H1 (cell line): Measurements from ENCODE around the gene OCRL. TPM values are rescaled to one million over a fixed set of nuclear protein-coding genes. Genes with fewer than 3 reads are reported as not detected.

Source experiments
- CTCF ChIA-PET: fragments of 300-600 bp; sonication (Branson Sonifier 250); formaldehyde crosslinking; loops from one replicate; lab custom pipeline; 2021; ENCODE audit not compliant: partially characterized antibody; lab: Charles Lee
- POLR2A ChIA-PET: fragments of 300-600 bp; sonication (Branson Sonifier 250); formaldehyde crosslinking; loops from one replicate; lab custom pipeline; 2021; ENCODE audit warnings: inconsistent platforms; ENCODE audit not compliant: partially characterized antibody; lab: Charles Lee
- DNase-seq, 2 experiments: peaks; one replicate each; pipeline versions ENCODE4 v3.0.0 to v3.0.0-alpha.2; 2010 to 2022; ENCODE audit warnings: low spot score in 2 of 2, low read depth in 1 of 2, mixed read lengths in 1 of 2
- FAIRE-seq: peaks from 2 replicates; lab custom pipeline; 2011; peaks lifted over from hg19 to GRCh38; lab: Jason Lieb, UNC
- H2AFZ ChIP-seq: 2 replicates; pipeline ENCODE4 v1.8.1; 2012; ENCODE audit warnings: low read length, inconsistent platforms
- H2AK5ac ChIP-seq: 2 replicates; pipeline ENCODE4 v1.6.1; 2013; ENCODE audit warnings: low read depth, low read length
- H2BK120ac ChIP-seq: replicated peaks from 2 replicates; pipeline ENCODE3; 2013; ENCODE audit warnings: low read depth, low read length, inconsistent platforms
- H2BK12ac ChIP-seq: 2 replicates; pipeline ENCODE4 v1.6.1; 2013; ENCODE audit warnings: low read depth, low read length
- H2BK15ac ChIP-seq: 2 replicates; pipeline ENCODE4 v1.6.1; 2013; ENCODE audit warnings: low read length
- H2BK20ac ChIP-seq: 2 replicates; pipeline ENCODE4 v1.6.1; 2013; ENCODE audit warnings: low read length
- H2BK5ac ChIP-seq: 2 replicates; pipeline ENCODE4 v1.6.1; 2013; ENCODE audit warnings: low read depth, low read length
- H3K14ac ChIP-seq: 2 replicates; pipeline ENCODE4 v1.6.1; 2013; ENCODE audit warnings: inconsistent platforms; ENCODE audit not compliant: insufficient read length
- H3K18ac ChIP-seq: 2 replicates; pipeline ENCODE4 v1.6.1; 2013; ENCODE audit warnings: low read length; ENCODE audit errors: extremely low read depth
- H3K23ac ChIP-seq: 2 replicates; pipeline ENCODE4 v1.6.1; 2013; ENCODE audit warnings: inconsistent platforms; ENCODE audit not compliant: insufficient read length
- H3K23me2 ChIP-seq: 2 replicates; pipeline ENCODE4 v1.6.1; 2013; ENCODE audit warnings: low read depth, low read length
- H3K27ac ChIP-seq: 2 replicates; pipeline ENCODE4 v1.6.1; 2011; ENCODE audit warnings: low read depth, low read length, inconsistent platforms
- H3K27me3 ChIP-seq, 4 experiments: replicated peaks in 1 of 4; 1 replicate in 1 of 4; 2 replicates in 3 of 4; pipeline versions ENCODE4 v1.6.1 to v1.8.1; 2011 to 2013; ENCODE audit warnings: low read length in 3 of 4, mild to moderate bottlenecking in 3 of 4, inconsistent platforms in 2 of 4, mixed read lengths in 2 of 4, moderate library complexity in 1 of 4; ENCODE audit not compliant: control insufficient read depth in 3 of 4, insufficient read depth in 3 of 4; ENCODE audit errors: extremely low read depth in 1 of 4
- H3K36me3 ChIP-seq, 4 experiments: 2 replicates each; pipeline versions ENCODE4 v1.6.1 to v1.8.1; 2011 to 2013; ENCODE audit warnings: mild to moderate bottlenecking in 4 of 4, low read length in 3 of 4, moderate library complexity in 2 of 4, control low read depth in 1 of 4, inconsistent platforms in 1 of 4; ENCODE audit not compliant: insufficient read depth in 4 of 4, control insufficient read depth in 2 of 4
- H3K4ac ChIP-seq: replicated peaks from 2 replicates; pipeline ENCODE3; 2013; ENCODE audit warnings: low read length, low read depth, mixed read lengths, inconsistent platforms; ENCODE audit not compliant: insufficient read length
- H3K4me1 ChIP-seq, 4 experiments: replicated peaks in 1 of 4; 1 replicate in 1 of 4; 2 replicates in 3 of 4; pipeline versions ENCODE4 v1.6.1 to v1.8.1; 2011 to 2013; ENCODE audit warnings: low read length in 3 of 4, inconsistent platforms in 2 of 4, mixed read lengths in 1 of 4; ENCODE audit not compliant: insufficient read depth in 4 of 4, control insufficient read depth in 3 of 4
- H3K4me2 ChIP-seq, 2 experiments: 2 replicates each; pipeline versions ENCODE4 v1.6.1 to v1.8.1; 2011 to 2013; ENCODE audit warnings: low read depth in 2 of 2, low read length in 2 of 2, control low read depth in 1 of 2, inconsistent platforms in 1 of 2, mild to moderate bottlenecking in 1 of 2; ENCODE audit not compliant: insufficient read depth in 1 of 2
- H3K4me3 ChIP-seq, 4 experiments: fragments of 200-600, 300-600 bp in 1 of 4; sonication (generic), shearing (Covaris generic), sonication (Bioruptor Twin) in 1 of 4; 2 replicates each; pipeline versions ENCODE4 v1.5.1 to v1.8.1; 2011 to 2016; ENCODE audit warnings: low read length in 4 of 4, low read depth in 3 of 4, control low read depth in 2 of 4, inconsistent platforms in 2 of 4, mild to moderate bottlenecking in 2 of 4, mixed read lengths in 1 of 4, moderate library complexity in 1 of 4; ENCODE audit not compliant: insufficient read depth in 2 of 4; ENCODE audit errors: extremely low read depth in 1 of 4
- H3K56ac ChIP-seq: replicated peaks from 2 replicates; pipeline ENCODE3; 2013; ENCODE audit warnings: low read depth, mild to moderate bottlenecking, mixed read lengths, low read length, inconsistent platforms; ENCODE audit not compliant: insufficient read length
- H3K79me1 ChIP-seq: 2 replicates; pipeline ENCODE4 v1.6.1; 2013; ENCODE audit warnings: low read depth, low read length, control low read depth
- H3K79me2 ChIP-seq, 2 experiments: 2 replicates each; pipeline versions ENCODE4 v1.6.1 to v1.8.1; 2012 to 2013; ENCODE audit warnings: low read length in 2 of 2, mild to moderate bottlenecking in 2 of 2, inconsistent platforms in 1 of 2; ENCODE audit not compliant: insufficient read depth in 2 of 2, control insufficient read depth in 1 of 2
- H3K9ac ChIP-seq, 4 experiments: replicated peaks in 1 of 4; 1 replicate in 1 of 4; 2 replicates in 3 of 4; pipeline versions ENCODE4 v1.6.1 to v1.8.1; 2011 to 2013; ENCODE audit warnings: low read depth in 3 of 4, low read length in 3 of 4, control low read depth in 2 of 4, mild to moderate bottlenecking in 2 of 4, moderate library complexity in 2 of 4, inconsistent platforms in 1 of 4; ENCODE audit errors: extremely low read depth in 1 of 4
- H3K9me3 ChIP-seq, 2 experiments: 2 replicates each; pipeline versions ENCODE4 v1.6.1 to v1.8.1; 2012 to 2013; ENCODE audit warnings: mild to moderate bottlenecking in 2 of 2, moderate library complexity in 2 of 2, control low read depth in 1 of 2, inconsistent platforms in 1 of 2, low read depth in 1 of 2, low read length in 1 of 2, mixed read lengths in 1 of 2; ENCODE audit not compliant: insufficient read depth in 2 of 2
- H4K20me1 ChIP-seq, 2 experiments: replicated peaks in 1 of 2; 2 replicates each; pipeline versions ENCODE3 to v1.8.1; 2011 to 2013; ENCODE audit warnings: inconsistent platforms in 2 of 2, low read length in 2 of 2, mild to moderate bottlenecking in 1 of 2; ENCODE audit not compliant: insufficient read depth in 2 of 2, control insufficient read depth in 1 of 2
- H4K5ac ChIP-seq: 2 replicates; pipeline ENCODE4 v1.6.1; 2013; ENCODE audit warnings: low read length, low read depth, mixed read lengths, inconsistent platforms; ENCODE audit not compliant: insufficient read length
- H4K8ac ChIP-seq: 2 replicates; pipeline ENCODE4 v1.8.0; 2013; ENCODE audit warnings: mild to moderate bottlenecking, moderate library complexity, low read length, inconsistent platforms; ENCODE audit not compliant: insufficient read depth; ENCODE audit errors: extremely low read depth
- H4K91ac ChIP-seq: replicated peaks from 2 replicates; pipeline ENCODE3; 2013; ENCODE audit warnings: low read length, mixed read lengths, inconsistent platforms; ENCODE audit not compliant: insufficient read length
- ASH2L ChIP-seq: fragments of 200-600, 300-600 bp; sonication (generic); IDR thresholded peaks from one replicate; pipeline ENCODE4 v1.7.1; 2017; ENCODE audit warnings: low read length
- BACH1 ChIP-seq: IDR thresholded peaks from 2 replicates; pipeline ENCODE4 v1.6.1; 2012; ENCODE audit warnings: low read length, improper control_type of control experiment
- CEBPB ChIP-seq: IDR thresholded peaks from 2 replicates; pipeline ENCODE4 v1.6.1; 2012; ENCODE audit warnings: low read depth, low read length
- CHD2 ChIP-seq: IDR thresholded peaks from 2 replicates; pipeline ENCODE4 v1.6.1; 2012; ENCODE audit warnings: low read length, improper control_type of control experiment
- HDAC6 ChIP-seq: IDR thresholded peaks from one replicate; pipeline ENCODE4 v1.7.1; 2012; ENCODE audit warnings: low read depth, mild to moderate bottlenecking, inconsistent platforms, low read length, moderate library complexity
- JUND ChIP-seq: IDR thresholded peaks from 2 replicates; pipeline ENCODE4 v1.6.1; 2011; ENCODE audit warnings: mild to moderate bottlenecking, improper control_type of control experiment, low read length
- POLR2A ChIP-seq, 2 experiments: IDR thresholded peaks; 1 replicate in 1 of 2; 2 replicates in 1 of 2; pipeline ENCODE4 v1.6.1; 2011; ENCODE audit warnings: low read depth in 2 of 2, low read length in 2 of 2, mild to moderate bottlenecking in 2 of 2; ENCODE audit errors: control extremely low read depth in 1 of 2
- RFX5 ChIP-seq: IDR thresholded peaks from 2 replicates; pipeline ENCODE4 v1.6.1; 2011; ENCODE audit warnings: low read depth, low read length, improper control_type of control experiment, borderline replicate concordance
- RXRA ChIP-seq: IDR thresholded peaks from 2 replicates; pipeline ENCODE4 v1.6.1; 2011; ENCODE audit warnings: low read depth, mild to moderate bottlenecking, low read length, moderate library complexity; ENCODE audit not compliant: insufficient read depth
- SIX5 ChIP-seq: IDR thresholded peaks from 2 replicates; pipeline ENCODE4 v1.6.1; 2011; ENCODE audit warnings: mild to moderate bottlenecking, low read depth, low read length
- YY1 ChIP-seq: IDR thresholded peaks from 2 replicates; pipeline ENCODE4 v1.6.1; 2011; ENCODE audit warnings: low read depth, mild to moderate bottlenecking, low read length
- WGBS, 2 experiments: shearing (Covaris generic) in 1 of 2; methylation state at CpG; one replicate each; pipeline versions ENCODE4 v1.1.6 to v1.1.7; 2013 to 2015; ENCODE audit warnings: low lambda C conversion rate in 2 of 2, mixed read lengths in 2 of 2, inconsistent platforms in 1 of 2, low coverage in 1 of 2, missing lambda C conversion rate in 1 of 2; ENCODE audit not compliant: insufficient replicate concordance in 2 of 2, insufficient coverage in 1 of 2, insufficient read length in 1 of 2; ENCODE audit errors: extremely low coverage in 1 of 2, missing lambda C conversion rate in 1 of 2; 5-methylcytosine and 5-hydroxymethylcytosine counted together
- polyA plus RNA-seq, 7 experiments: library from polyadenylated mRNA; depleted of rRNA in 3 of 7; stranded (reverse) in 5 of 7; unstranded in 2 of 7; fragments of >200 nt in 5 of 7; fragments of 200-250 nt in 2 of 7; gene quantifications; 1 replicate in 5 of 7; 2 replicates in 1 of 7; 4 replicates in 1 of 7; pipeline versions ENCODE4 v1.2.1 to v1.2.3, GENCODE V29; 2011 to 2013; ENCODE audit warnings: missing spikeins in 2 of 7, mixed read lengths in 2 of 7
- total RNA-seq: library from RNA; stranded (reverse); fragmentation: NEBNext Ultra II Directional; extraction: Animal tissue kit (Norgen Biotek cat#: 25700); gene quantifications from 2 replicates; pipeline ENCODE4 v1.2.1, GENCODE V29; 2021
- TF ChIP-seq, protein P1 (sequence below): IDR thresholded peaks from 2 replicates; pipeline ENCODE4 v1.6.1; 2012; ENCODE audit warnings: inconsistent platforms
- TF ChIP-seq, protein P2 (sequence below), 3 experiments: IDR thresholded peaks; 1 replicate in 2 of 3; 2 replicates in 1 of 3; pipeline versions ENCODE4 v1.5.1 to v1.6.1; 2011; ENCODE audit warnings: low read length in 3 of 3, mild to moderate bottlenecking in 3 of 3, inconsistent platforms in 2 of 3, low read depth in 1 of 3, moderate library complexity in 1 of 3; ENCODE audit not compliant: insufficient read depth in 1 of 3; ENCODE audit errors: control extremely low read depth in 1 of 3

OCRL gene
- total and polyA plus RNA-seq, 2 of the 8 experiments (the other 6 are each of a cell fraction or from before 2014, with no cell fraction given): 12.7 to 15.1 TPM

DNA sequence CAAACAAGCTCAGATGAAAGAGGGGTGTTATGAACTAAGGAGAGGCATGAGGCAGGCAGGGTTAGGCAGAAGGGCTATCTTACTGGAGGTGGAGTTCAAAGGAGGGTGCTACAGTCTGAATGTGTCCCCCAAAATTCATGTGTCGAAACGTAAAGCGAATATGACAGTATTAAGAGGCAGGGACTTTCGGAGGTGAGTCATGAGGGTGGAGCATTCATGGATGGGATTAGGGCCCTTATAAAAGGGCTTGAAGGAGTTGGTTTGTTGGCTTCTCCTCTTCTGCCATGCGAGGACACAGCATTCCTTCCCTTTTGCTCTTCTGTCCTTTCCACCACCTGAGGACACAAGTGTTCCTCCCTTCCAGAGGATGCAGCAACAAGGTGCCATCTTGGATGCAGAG is 91.8 kb downstream of the OCRL start:
- Histone ChIP-seq H3K56ac (no peak overlapping the region), H3K9ac (no peak overlapping the region), H2BK5ac (no peak overlapping the region), H3K27me3 (no peaks in the 10 kb centered on the region), H2AK5ac (no peak overlapping the region), H3K23me2 (no peaks in the 10 kb centered on the region), H3K9me3 (no peaks in the 10 kb centered on the region), H3K4me1 (no peaks in the 10 kb centered on the region), H3K4me2 (no peak overlapping the region), H2BK20ac (no peak overlapping the region), H3K27ac (no peak overlapping the region), H3K23ac (no peak overlapping the region), H3K18ac (no peak overlapping the region), H2BK15ac (no peak overlapping the region), H4K5ac (no peak overlapping the region), H2BK12ac (no peak overlapping the region), H3K36me3 (no peaks in the 10 kb centered on the region), H2AFZ (no peak overlapping the region), H4K8ac (no peak overlapping the region), H3K4me3 (no peak overlapping the region), H3K14ac (no peak overlapping the region), H3K4ac (no peak overlapping the region), H4K20me1 (no peaks in the 10 kb centered on the region), H3K79me1 (no peaks in the 10 kb centered on the region), H4K91ac (no peak overlapping the region), H2BK120ac (no peak overlapping the region), H3K79me2 (no peaks in the 10 kb centered on the region)
- peak; percentile 57 for FAIRE-seq
- CTCF ChIA-PET: interaction anchor here (1.0 to 3.2 kb wide), 3 partner anchors 26 to 110 kb away, joined by 3 to 14 read pairs (median 3); no protein-coding TSS in a partner anchor
- no peak for DNase-seq
- POLR2A ChIA-PET: no interaction called here
- 93% methylated on average over 5 of the region's 5 CpGs; no CpG with 5 or more reads in 1 of the 2 experiments for WGBS, 2 experiments
- TF ChIP-seq YY1 (no peak), RFX5 (no peak), BACH1 (no peak), HDAC6 (no peak), JUND (no peak), ASH2L (no peak), CEBPB (no peak), RXRA (no peak), POLR2A (IDR thresholded peaks at IDR 0.05; ENCODE audit: control extremely low read depth in 1 of 2, low read depth in 2 of 2, low read length in 2 of 2) (no peak), CHD2 (no peak), SIX5 (no peak)
- TF ChIP-seq, protein P1, sequence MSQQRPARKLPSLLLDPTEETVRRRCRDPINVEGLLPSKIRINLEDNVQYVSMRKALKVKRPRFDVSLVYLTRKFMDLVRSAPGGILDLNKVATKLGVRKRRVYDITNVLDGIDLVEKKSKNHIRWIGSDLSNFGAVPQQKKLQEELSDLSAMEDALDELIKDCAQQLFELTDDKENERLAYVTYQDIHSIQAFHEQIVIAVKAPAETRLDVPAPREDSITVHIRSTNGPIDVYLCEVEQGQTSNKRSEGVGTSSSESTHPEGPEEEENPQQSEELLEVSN: no peak
- TF ChIP-seq, protein P2, sequence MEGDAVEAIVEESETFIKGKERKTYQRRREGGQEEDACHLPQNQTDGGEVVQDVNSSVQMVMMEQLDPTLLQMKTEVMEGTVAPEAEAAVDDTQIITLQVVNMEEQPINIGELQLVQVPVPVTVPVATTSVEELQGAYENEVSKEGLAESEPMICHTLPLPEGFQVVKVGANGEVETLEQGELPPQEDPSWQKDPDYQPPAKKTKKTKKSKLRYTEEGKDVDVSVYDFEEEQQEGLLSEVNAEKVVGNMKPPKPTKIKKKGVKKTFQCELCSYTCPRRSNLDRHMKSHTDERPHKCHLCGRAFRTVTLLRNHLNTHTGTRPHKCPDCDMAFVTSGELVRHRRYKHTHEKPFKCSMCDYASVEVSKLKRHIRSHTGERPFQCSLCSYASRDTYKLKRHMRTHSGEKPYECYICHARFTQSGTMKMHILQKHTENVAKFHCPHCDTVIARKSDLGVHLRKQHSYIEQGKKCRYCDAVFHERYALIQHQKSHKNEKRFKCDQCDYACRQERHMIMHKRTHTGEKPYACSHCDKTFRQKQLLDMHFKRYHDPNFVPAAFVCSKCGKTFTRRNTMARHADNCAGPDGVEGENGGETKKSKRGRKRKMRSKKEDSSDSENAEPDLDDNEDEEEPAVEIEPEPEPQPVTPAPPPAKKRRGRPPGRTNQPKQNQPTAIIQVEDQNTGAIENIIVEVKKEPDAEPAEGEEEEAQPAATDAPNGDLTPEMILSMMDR (IDR thresholded peaks at IDR 0.05; ENCODE audit: control extremely low read depth in 1 of 3, insufficient read depth in 1 of 3, low read depth in 1 of 3, low read length in 3 of 3): no peak
